ENCODE results near the gene HIVEP2. TPM values are rescaled to one million over a fixed set of nuclear protein-coding genes. Genes with fewer than 3 reads are reported as not detected.

Gene HIVEP2
- total and polyA plus RNA-seq, 9 donors = 8.4 to 58.9 (median 32.1) TPM

DNA sequence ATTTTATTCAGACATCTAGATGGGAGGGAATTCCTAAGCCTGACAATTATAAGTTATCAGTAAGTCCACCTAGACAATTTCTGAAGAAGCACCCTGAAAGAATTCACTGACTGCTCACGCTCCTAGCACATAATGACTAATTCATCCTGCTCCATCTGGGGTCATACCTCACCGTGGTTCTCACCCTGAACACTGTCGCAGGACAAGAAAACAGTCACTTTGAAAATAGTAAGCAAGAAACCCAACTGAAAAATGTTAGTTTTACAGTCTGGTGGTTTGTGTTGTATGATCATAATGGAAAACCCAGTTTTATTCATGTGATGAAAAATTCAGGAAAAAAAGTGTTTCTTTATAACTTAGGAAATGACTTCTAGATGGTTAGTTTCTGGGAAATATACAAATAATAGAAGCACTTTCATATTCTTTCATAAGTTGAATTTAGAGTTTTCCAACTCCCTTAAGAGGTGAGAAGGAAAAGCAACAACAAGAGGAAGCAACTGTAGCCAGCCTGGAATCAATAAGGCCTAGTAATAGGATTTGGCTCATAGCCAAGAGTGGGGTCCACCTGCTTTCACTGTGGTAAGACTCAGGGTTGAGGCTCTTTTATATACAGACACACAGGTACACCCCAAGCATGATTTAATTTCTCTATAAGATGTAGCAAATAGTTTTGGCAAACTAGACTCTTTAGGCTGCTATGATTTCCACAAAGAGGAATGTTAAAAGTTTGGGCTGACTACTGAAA, 94.1 kb downstream of the HIVEP2 start:
- Histone ChIP-seq H3K9me3 (no peaks in the 10 kb centered on the region), H3K4me3 (no peak overlapping the region), H3K36me3 (no peaks in the 10 kb centered on the region), H3K27me3 (no peaks in the 10 kb centered on the region), H3K27ac (no peak overlapping the region), H3K4me1 (ENCODE audit: insufficient read depth) (peaks cover 15% of the 10 kb centered on the region)
- WGBS, 3 donors = 49 to 59% (median 59%) methylated on average over 3 of the region's 3 CpGs
- no peak for DNase-seq
- TF ChIP-seq POLR2A (IDR thresholded peaks at IDR 0.05) = no peak
- TF ChIP-seq EP300 (IDR thresholded peaks at IDR 0.05) = no peak
- TF ChIP-seq CTCF (IDR thresholded peaks at IDR 0.05) = no peak
- intact Hi-C loops (cut with DNase I) = no loop called here

- Histone ChIP-seq H3K27me3 (no peaks in the 10 kb centered on the region), H3K27ac (no peak overlapping the region), H3K36me3 (no peaks in the 10 kb centered on the region), H3K4me1 (ENCODE audit: insufficient read depth) (peaks cover 16% of the 10 kb centered on the region), H3K4me3 (no peak overlapping the region), H3K9me3 (no peaks in the 10 kb centered on the region)
- intact Hi-C loops (cut with DNase I) = loop anchor here in 1 of 4 donors (10.0 kb wide), 1 partner anchor 96 kb away; the partner anchor contains the start of gene HIVEP2
- no peak for TF ChIP-seq POLR2A (IDR thresholded peaks at IDR 0.05)
- TF ChIP-seq CTCF (IDR thresholded peaks at IDR 0.05) = no peak
- no peak for TF ChIP-seq EP300 (IDR thresholded peaks at IDR 0.05)
- no peak for DNase-seq
- WGBS, 3 donors = 87 to 91% (median 91%) methylated on average over 3 of the region's 3 CpGs
These were observed 96.0 kb downstream of the HIVEP2 start for GRCh38 chr6:142848976-142849375.

DNA sequence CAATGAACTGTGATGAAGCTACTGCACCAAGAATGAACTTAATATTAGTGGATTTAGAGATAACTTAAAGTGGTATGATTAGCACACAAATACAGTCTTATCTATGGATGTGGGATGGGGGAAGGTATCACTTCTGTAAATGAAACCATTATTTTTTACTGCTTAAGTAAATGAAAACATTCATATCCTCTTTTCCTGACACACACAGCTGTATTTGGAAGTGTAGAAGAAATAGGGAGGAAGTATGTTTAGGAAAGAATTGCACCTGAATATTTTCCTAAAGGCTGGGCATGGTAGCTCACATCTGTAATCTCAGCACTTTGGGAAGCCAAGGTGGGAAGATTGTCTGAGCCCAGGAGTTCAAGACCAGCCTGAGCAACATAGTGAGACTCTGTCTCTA, 96.8 kb downstream of the HIVEP2 start:
- H3K4me1 ChIP-seq (ENCODE audit: insufficient read depth) = peaks cover 15% of the 10 kb centered on the region

DNA sequence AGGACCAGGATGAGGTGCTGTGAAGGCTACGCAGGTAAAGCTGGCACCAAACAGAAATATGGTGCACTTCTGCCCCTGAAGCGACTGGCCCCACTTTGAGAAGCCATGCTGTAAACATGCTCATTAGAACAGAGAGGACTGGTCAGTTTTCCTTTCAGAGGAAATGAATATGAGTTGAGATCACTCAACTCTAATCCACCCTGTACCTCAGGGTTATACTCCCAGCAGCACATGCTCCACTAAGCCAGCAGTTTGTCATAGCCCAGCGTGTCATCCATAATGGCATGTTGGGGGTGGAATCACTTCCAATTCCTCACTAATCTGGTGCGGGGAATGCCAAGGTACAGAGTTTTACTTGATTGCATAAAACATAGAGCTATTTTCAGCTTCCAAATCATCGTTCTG, 98.1 kb downstream of the HIVEP2 start:
- H3K9me3 ChIP-seq = no peaks in the 10 kb centered on the region
- 68 to 77% (median 74%) methylated on average over 5 of the region's 5 CpGs for WGBS, 3 donors
- DNase-seq = peak in 1 of 5 donors; percentile 20
- no peaks in the 10 kb centered on the region for H3K27me3 ChIP-seq
- intact Hi-C loops (cut with DNase I) = loop anchor here in 1 of 4 donors (10.0 kb wide), 1 partner anchor 98 kb away; the partner anchor contains the start of gene HIVEP2
- H3K27ac ChIP-seq = peak overlapping the region in 1 of 2 donors; percentile 28
- peaks cover 13% of the 10 kb centered on the region for H3K4me1 ChIP-seq (ENCODE audit: insufficient read depth)
- H3K36me3 ChIP-seq = no peaks in the 10 kb centered on the region
- no peak overlapping the region for H3K4me3 ChIP-seq
- TF ChIP-seq POLR2A (IDR thresholded peaks at IDR 0.05) = no peak

More for the DNA sequence above, 96.8 kb downstream of the HIVEP2 start:
- intact Hi-C loops (cut with DNase I) = loop anchor here in 1 of 4 donors (10.0 kb wide), 1 partner anchor 97 kb away; the partner anchor contains the start of gene HIVEP2
- Histone ChIP-seq H3K9me3 (no peaks in the 10 kb centered on the region), H3K36me3 (no peaks in the 10 kb centered on the region), H3K27ac (no peak overlapping the region), H3K4me3 (no peak overlapping the region), H3K27me3 (no peaks in the 10 kb centered on the region)
- TF ChIP-seq POLR2A (IDR thresholded peaks at IDR 0.05) (no peak), EP300 (IDR thresholded peaks at IDR 0.05) (no peak), CTCF (IDR thresholded peaks at IDR 0.05) (no peak)
- DNase-seq = no peak

DNA sequence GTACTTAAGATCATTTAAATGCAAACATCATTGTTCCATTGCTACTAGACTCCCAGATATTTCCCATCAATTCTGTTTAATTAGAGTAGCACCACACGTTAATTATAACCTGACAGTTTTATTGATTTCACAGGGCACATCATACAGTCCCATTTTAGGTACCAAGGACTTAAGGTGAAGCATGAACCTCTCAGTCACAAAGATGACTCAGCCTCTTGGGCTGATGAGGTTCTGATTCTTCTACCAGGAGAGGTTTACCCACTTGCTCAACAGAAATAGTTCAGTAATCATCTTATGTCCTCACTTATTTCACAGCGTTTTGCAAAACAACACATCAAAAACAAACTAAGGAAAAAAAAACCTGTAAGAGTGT, 98.5 kb downstream of the HIVEP2 start:
- Histone ChIP-seq H3K27me3 (no peaks in the 10 kb centered on the region), H3K27ac (peak overlapping the region in 1 of 2 donors; percentile 28), H3K36me3 (no peaks in the 10 kb centered on the region), H3K9me3 (no peaks in the 10 kb centered on the region), H3K4me3 (no peak overlapping the region), H3K4me1 (ENCODE audit: insufficient read depth) (peaks cover 13% of the 10 kb centered on the region)
- 32 to 48% (median 36%) methylated on average over 2 of the region's 2 CpGs for WGBS, 3 donors
- DNase-seq = no peak
- TF ChIP-seq POLR2A (IDR thresholded peaks at IDR 0.05) (no peak), CTCF (IDR thresholded peaks at IDR 0.05) (no peak), EP300 (IDR thresholded peaks at IDR 0.05) (no peak)
- intact Hi-C loops (cut with DNase I) = loop anchor here in 1 of 4 donors (10.0 kb wide), 1 partner anchor 98 kb away; the partner anchor contains the start of gene HIVEP2
